ENCODE measurements around the gene SLC25A51. TPM values are rescaled to one million over a fixed set of nuclear protein-coding genes. Genes with fewer than 3 reads are reported as not detected.

SLC25A51 gene
- 69.7 and 76.6 TPM in 2 replicates for total RNA-seq

GRCh38 chr9:37903647-37904444, at the start of gene SLC25A51:
TSS of gene SLC25A51 (minus strand) at chr9:37904127. CDS start at chr9:37888550, 15,577 bp downstream.

Other genes starting within 250 kb of the SLC25A51 start
- gene TRMT10B, start 150.3 kb downstream of the SLC25A51 start, total RNA-seq, result 3.2 and 4.4 TPM in 2 replicates
- gene EXOSC3, start 119.1 kb downstream of the SLC25A51 start, total RNA-seq, result 19.7 and 22.5 TPM in 2 replicates
- gene DCAF10, start 103.3 kb downstream of the SLC25A51 start, total RNA-seq, result 58.6 and 61.9 TPM in 2 replicates
- gene SHB, start 165.1 kb upstream of the SLC25A51 start, total RNA-seq, result 31.1 and 37.4 TPM in 2 replicates